ENCODE results near the gene TCF7L2.

Gene TCF7L2

DNA sequence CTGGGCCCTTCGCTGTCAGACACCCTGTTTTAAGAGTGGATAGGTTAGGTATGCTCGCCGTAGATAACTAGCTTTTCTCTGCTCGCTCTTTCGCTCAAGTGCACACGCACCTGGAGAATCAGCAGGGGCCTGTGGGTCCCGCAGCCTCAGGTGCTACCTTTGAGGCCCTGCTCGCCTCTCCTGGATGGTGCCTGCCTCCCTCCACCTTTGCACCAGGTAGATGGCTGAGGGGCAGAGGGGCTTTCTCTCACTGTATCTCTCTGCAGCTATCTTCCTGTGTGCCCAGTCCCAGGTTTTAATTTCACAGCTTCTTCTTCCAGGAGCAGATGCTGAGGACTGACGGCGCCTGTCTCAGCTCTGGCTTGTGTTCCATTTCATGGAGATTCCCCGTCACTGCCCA lies 227.9 kb downstream of the TCF7L2 start:
- no peak for DNase-seq (ENCODE audit: low spot score)

DNA sequence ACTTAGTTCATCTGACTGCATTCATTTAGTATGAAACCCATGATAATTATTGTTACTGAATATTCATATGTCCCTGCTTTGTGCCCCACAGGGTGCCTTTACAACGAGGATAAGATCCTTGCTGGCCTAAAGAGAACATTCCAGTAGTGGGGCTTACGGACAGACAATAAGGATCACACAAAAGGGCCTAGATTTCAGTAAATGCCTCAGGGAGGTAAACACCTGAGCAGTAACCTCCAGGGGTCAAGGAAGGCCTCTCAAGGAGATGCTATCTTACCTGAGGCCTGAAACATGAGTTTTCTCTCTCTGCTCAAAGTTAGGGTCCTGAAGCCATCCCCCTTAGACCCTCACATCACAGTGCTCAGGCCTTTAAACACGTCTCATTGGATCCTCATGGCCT lies 228.7 kb downstream of the TCF7L2 start:
- DNase-seq (ENCODE audit: low spot score) = no peak

DNA sequence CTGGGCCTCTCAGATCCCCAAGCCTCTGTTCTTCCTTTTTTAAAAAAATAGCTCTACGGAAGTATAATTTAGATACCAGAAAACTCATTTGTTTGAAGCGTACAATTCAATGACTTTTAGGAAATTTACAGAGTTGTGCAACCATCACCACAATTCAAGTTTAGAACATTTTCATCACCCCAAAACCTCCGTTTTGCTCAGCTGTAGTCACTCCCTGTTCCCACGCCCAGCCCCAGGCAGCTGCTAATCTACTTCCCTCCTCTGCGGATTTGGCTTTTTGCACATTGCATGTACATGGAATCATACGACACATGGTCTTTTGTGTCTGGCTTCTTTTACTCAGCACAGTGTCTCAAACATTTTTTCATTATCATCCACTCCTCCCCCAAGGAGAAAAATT lies 229.2 kb downstream of the TCF7L2 start:
- no peak for DNase-seq (ENCODE audit: low spot score)

DNA sequence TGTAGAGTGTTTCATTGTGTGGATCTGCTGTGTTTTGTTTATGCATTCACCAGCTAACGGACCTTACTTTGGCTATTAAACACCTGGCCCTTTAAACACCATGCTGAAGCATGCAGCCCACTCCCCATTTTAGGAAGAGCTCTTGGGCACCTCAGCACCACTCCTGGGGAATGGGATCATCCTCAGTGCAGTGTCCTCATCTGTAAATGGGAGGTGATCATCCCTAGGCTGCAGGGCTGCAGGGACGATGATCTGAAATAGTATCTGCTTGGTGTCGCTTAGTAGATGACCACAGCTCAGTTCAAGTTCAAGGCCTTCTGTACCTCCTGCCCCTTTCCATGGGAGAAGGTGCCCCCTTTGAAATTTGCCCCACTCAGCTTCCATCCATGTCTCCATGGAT lies 229.9 kb downstream of the TCF7L2 start:
- DNase-seq (ENCODE audit: low spot score) = no peak

DNA sequence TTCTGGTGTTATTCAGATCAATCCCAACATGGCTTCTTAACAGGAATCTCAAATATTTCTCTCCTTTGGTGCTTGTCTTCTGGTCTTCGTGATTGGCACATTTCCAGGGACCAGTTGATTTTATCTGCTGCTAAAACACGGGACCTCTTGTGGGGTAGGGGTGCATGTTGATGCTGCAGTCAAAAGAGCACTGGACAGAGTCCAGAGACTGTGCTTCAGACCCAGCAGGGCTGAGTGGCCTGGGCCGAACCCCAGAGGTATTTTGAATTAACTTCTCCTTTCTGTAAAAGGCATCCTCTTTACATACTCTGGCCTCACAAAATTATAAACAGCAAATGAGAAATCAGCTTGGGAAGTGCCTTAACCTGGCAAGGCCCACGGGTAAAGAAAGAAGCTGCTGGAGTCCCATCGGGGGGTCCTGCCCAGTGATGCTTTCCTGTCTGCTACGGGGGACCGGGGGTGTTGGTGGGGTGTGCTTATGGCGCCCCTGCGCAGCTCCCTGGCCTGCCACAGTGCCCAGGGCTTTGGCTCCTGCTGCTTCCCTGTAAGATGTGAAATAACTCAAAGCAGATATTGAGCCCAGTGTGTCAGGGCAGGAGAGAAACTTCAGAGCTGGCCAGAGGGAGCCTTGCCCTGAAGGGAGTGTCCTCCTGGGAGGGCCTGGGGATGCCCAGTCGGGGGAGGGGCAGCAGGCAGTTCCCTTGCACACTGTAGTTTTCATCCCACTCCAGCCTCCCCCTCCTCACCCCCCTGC lies 230.5 kb downstream of the TCF7L2 start:
- no peak for DNase-seq (ENCODE audit: low spot score)

DNA sequence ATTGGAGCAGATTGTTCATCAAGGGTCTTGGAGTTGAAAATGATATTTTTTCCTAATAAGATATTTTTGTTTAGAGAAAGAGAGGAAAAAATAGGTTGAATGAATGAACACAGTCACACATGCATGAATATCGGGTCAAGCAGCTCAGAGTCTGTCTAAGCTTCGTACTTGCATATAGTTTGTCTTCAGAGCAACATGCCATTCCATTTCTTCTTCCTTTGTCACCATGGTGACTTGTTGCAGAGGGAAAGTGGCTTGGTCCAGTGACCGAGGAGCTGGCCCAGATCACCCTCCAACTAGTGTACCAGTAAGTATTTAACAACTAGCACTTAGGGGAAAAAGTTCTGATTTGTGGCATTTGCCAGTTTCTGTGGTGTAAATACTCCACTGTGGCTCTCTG lies 232.1 kb downstream of the TCF7L2 start:
- no peak for DNase-seq (ENCODE audit: low spot score)

DNA sequence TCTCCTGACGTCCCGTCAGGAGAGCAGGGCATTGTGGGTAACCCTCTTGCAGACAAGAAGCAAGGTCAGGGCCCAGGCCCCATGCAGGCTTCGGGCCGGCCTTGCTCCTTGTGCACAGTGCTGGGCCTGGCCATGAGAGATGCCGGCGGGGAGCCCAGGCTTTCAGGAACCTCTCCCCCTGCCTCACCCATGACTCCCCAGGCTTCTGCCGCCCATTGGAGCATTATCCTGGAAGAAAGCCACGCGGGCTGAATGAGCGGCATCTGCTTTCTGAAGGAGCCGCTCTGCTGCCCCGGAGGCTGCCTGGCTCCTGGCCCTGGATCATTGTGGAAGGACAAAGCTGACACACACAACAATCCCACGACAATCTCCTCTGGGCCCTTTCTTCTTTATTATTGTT lies 233.5 kb downstream of the TCF7L2 start:
- peak; percentile 35 for DNase-seq (ENCODE audit: low spot score)

DNA sequence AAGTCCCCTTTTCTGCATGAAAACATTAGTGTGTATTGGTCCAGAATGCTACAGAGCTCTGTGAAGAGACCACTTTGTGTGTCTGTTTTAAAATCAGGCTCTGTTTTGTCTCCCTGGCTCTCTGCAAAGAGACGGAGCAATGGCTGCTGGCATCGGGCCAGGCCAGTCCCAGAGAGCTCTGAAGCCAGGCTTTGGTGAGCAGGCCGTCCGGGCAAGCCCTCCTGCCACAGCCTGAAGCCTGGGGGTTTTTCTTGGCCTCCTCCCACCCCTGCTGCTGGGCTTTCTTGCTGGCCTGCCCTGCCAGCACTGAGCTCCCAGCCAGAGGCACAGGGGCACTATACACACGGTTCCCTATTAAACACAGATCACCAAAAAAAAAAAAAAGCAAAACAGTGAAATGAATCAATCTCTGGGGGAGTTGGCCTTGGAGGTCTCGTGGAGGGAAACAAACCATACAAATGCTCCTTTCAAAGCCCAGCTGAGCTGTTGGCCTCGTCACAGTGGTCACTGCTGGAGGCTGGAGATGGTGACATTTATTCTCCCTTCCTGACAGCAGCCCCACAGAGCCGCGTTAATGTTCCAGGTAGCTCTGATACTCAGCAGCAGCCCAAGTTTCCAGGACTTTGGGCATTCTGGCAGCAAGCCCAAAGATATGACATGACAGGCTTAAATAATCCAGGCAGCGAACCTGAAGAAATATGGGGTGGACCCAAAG lies 237.2 kb downstream of the TCF7L2 start:
- DNase-seq (ENCODE audit: low spot score) = peak; percentile 52

DNA sequence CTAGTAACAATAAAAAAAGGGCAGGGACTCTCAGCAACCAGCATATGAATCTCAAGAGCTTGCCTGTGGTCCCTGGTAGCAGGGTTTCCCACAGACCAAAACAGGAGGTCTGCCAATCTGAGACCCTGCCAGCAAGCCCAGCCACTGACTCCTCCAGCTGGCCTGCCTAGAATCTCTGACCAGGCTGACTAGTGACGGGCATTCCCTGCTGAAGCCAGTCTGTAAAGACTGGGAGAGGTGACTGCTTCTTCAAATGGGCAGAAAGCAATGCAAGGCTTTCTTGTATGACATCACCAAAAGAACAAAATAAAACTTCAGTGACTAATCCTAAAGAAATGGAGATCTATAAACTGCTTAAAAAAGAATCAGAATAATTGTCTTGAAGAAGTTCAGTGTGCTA lies 249.4 kb downstream of the TCF7L2 start:
- DNase-seq (ENCODE audit: low spot score) = no peak

DNA sequence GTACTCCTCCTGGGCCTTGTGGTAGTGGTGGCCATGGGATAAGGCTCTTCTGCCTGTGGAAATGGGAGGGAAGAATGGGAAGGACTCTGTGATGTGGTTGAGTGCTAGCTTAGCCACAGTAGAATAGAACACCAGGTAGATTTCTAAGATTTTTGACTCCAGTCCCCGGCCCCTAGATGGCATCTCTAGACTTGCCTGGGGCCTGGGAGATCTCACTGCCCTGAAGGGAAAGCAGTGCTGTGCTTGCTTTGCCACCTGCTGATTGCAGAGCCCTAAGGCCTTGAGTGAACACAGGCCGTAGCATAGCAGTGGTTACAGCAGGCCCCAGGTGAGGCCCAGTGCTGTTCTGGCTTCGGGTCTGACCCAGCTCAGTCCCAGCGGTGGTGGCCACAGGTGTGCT lies 252.0 kb downstream of the TCF7L2 start:
- no peak for DNase-seq (ENCODE audit: low spot score)

DNA sequence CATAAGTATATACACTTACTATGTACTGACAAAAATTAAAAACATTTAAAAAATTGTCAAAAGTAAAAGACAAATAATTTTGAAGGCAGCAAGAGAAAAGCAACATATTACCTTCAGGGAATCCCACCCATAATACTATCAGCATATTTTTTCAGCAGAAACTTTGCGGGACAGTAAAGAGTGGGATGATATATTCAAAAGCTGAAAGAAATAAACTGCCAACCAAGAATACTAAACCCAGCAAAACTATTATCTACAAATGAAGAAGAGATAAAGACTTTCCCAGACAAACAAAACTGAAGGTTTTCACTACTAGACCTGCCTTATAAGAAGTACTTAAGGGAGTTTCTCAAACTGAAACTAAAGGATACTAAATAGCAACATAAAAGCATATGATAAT lies 257.9 kb downstream of the TCF7L2 start:
- no peak for DNase-seq (ENCODE audit: low spot score)

DNA sequence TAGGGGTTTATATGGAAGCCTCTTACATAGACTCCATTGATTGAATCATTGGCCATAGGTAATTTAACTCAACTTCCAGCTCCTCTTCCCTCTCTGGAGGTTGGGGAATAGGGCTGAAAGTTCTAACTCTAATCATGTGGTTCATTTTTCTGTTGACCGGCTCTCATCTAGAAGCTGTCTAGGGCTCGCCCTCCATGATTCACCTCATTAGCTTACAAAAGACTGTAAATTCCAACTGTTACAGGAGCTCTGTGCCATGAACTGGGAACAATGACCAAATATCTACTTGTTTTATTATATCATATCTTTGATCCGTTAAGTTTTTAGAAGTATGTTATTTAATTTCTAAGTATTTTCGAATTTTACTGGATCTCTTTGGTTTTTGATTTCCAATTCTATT lies 263.0 kb downstream of the TCF7L2 start:
- no peak for DNase-seq (ENCODE audit: low spot score)

DNA sequence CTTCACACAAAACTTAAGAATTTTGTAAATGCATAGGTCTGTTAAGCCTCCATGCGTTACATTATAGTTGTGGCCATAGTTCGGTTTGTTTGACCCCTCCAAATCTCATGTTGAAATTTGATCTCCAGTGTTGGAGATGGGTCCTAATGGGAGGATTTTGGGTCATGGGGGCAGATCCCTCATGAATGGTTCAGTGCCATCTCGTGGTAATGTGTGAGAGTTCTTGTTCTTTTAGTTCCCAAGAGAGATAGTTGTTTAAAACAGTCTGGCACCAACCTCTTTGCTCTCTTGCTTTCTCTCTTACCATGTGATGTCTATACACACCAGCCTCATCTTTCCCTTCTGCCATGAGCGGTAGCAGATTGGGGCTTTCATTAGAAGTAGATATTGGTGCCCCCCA lies 264.3 kb downstream of the TCF7L2 start:
- no peak for DNase-seq (ENCODE audit: low spot score)

DNA sequence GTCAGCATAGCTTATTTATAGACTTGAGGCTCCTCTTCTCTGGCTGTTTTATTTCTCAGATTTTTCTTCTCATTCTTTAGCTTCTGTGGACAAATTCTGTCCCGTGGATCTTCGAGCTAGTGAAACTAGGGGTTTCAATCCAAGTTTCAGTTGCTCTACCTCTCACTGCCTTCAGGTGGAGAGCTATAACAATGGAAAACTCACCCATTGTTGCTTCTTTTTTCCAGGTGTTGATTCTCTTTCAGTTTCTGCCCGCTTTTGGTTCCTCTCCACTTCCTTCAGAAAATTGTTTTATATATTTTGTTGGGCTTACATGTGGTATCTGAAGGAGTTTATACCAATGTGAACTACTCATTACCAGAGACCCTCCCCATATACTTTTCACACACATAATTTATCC lies 266.1 kb downstream of the TCF7L2 start:
- no peak for DNase-seq (ENCODE audit: low spot score)

All from pons (tissue), 1 donor.